ENCODE results near the gene PAF1. TPM values are rescaled to one million over a fixed set of nuclear protein-coding genes. Genes with fewer than 3 reads are reported as not detected.

PAF1 gene
- total RNA-seq, 1 experiment from 2014 or later: 53.5 TPM

DNA sequence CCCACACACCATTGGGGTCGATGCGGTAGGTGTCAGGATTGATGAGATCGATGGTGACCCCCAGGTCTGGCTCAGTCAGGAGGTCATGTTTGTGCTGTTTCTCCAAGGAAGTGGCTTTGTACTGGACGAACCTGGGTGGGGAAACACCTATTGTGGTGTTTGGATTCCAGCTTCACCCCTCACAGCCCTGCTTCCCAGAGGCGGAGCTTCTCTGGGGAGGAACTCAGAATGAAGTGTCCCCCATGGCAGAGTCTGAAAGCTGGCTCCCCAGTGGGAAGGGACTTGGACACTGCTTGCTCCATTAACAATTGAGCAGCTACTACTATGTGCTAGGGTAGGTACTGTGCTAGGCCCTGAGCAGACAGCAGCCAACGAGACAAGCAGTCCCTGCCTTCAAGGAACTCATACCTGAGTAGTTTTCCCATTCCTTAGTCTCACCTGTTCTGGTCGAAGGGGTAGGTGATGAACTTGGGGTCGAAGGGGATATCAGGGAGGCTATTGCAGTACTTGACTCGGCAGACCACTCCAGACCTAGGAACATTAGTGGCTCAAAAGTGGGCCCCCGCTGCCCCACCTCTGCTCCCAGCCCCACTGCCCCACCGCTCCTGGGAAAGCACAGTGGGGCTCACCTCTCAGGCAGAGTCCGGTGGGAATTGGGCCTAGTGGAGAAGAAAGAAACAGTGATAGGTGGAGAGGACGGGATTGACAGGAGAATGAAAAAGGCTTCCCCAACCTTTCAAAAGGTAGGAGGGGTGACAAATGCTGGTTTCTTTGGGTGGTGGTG is 1.1 kb downstream of the PAF1 start (continued):
- TF ChIP-seq TCF7L2 (IDR thresholded peaks at IDR 0.05; ENCODE audit: borderline replicate concordance, extremely low read depth, insufficient read depth, insufficient read length) (no peak), RAD21 (IDR thresholded peaks at IDR 0.05; ENCODE audit: low read depth) (no peak), EZH2phosphoT487 (IDR thresholded peaks at IDR 0.05; ENCODE audit: borderline replicate concordance) (no peak), ZNF274 (IDR thresholded peaks at IDR 0.05; ENCODE audit: low read depth, low read length) (no peak), CEBPB (IDR thresholded peaks at IDR 0.05; ENCODE audit: low read depth) (no peak), ZFX (IDR thresholded peaks at IDR 0.05) (no peak), SP1 (IDR thresholded peaks at IDR 0.05; ENCODE audit: low read depth) (no peak), YY1 (IDR thresholded peaks at IDR 0.05; ENCODE audit: extremely low read depth, insufficient replicate concordance, low read depth, low read length) (no peak)

DNA sequence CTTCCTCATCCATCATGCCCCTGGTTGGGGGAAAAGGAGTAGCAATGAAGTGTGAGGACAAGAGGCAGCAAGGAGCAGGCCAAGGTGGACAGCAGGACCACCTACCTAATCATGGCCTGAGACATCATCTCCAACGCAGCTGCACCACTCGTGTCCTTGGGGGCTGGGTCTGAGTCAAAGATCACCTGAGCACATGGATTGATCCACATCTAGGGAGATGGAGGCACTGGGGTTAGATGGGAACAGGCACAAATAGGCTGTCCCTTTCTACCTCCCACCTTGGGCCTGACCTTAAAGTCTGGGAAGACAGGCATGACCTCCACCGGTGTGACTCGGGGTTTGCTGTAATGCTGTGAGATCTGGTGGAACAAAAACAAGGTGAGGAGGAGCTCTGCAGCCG is 2.2 kb downstream of the PAF1 start:
- H3K9ac ChIP-seq (ENCODE audit: low read length): no peak overlapping the region
- DNase-seq (ENCODE audit: low read depth, low spot score) (no peak), ATAC-seq (no peak)
- RAD21 ChIA-PET (ENCODE audit: low non-redundant PET in 1 of 2, low total read pairs in 2 of 2, uncharacterized antibody in 2 of 2, unreplicated experiment in 2 of 2): no interaction called here
- CTCF ChIA-PET: no interaction called here
- H3K79me2 ChIP-seq (ENCODE audit: insufficient read depth, low read length): peaks cover 38% of the 10 kb centered on the region
- no TSS peak for BruUV-seq (replicated peaks)
- intact Hi-C loops (cut with micrococcal nuclease): no loop called here
- H3K27me3 ChIP-seq (ENCODE audit: insufficient read depth, low read length): no peaks in the 10 kb centered on the region
- H4K20me1 ChIP-seq (ENCODE audit: insufficient read depth): no peaks in the 10 kb centered on the region
- POLR2A ChIA-PET: no interaction called here
- no peak for TF ChIP-seq SRF (IDR thresholded peaks at IDR 0.05; ENCODE audit: low read depth)
- no peak for TF ChIP-seq ZFX (IDR thresholded peaks at IDR 0.05)
- no peak for TF ChIP-seq SIN3A (IDR thresholded peaks at IDR 0.05; ENCODE audit: low read depth)
- no peak for TF ChIP-seq FOSL1 (IDR thresholded peaks at IDR 0.05; ENCODE audit: low read depth)
- TF ChIP-seq, protein P1, sequence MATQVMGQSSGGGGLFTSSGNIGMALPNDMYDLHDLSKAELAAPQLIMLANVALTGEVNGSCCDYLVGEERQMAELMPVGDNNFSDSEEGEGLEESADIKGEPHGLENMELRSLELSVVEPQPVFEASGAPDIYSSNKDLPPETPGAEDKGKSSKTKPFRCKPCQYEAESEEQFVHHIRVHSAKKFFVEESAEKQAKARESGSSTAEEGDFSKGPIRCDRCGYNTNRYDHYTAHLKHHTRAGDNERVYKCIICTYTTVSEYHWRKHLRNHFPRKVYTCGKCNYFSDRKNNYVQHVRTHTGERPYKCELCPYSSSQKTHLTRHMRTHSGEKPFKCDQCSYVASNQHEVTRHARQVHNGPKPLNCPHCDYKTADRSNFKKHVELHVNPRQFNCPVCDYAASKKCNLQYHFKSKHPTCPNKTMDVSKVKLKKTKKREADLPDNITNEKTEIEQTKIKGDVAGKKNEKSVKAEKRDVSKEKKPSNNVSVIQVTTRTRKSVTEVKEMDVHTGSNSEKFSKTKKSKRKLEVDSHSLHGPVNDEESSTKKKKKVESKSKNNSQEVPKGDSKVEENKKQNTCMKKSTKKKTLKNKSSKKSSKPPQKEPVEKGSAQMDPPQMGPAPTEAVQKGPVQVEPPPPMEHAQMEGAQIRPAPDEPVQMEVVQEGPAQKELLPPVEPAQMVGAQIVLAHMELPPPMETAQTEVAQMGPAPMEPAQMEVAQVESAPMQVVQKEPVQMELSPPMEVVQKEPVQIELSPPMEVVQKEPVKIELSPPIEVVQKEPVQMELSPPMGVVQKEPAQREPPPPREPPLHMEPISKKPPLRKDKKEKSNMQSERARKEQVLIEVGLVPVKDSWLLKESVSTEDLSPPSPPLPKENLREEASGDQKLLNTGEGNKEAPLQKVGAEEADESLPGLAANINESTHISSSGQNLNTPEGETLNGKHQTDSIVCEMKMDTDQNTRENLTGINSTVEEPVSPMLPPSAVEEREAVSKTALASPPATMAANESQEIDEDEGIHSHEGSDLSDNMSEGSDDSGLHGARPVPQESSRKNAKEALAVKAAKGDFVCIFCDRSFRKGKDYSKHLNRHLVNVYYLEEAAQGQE (IDR thresholded peaks at IDR 0.05; ENCODE audit: low read depth): no peak
- TF ChIP-seq, protein P2, sequence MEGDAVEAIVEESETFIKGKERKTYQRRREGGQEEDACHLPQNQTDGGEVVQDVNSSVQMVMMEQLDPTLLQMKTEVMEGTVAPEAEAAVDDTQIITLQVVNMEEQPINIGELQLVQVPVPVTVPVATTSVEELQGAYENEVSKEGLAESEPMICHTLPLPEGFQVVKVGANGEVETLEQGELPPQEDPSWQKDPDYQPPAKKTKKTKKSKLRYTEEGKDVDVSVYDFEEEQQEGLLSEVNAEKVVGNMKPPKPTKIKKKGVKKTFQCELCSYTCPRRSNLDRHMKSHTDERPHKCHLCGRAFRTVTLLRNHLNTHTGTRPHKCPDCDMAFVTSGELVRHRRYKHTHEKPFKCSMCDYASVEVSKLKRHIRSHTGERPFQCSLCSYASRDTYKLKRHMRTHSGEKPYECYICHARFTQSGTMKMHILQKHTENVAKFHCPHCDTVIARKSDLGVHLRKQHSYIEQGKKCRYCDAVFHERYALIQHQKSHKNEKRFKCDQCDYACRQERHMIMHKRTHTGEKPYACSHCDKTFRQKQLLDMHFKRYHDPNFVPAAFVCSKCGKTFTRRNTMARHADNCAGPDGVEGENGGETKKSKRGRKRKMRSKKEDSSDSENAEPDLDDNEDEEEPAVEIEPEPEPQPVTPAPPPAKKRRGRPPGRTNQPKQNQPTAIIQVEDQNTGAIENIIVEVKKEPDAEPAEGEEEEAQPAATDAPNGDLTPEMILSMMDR (IDR thresholded peaks at IDR 0.05 in 2 of 3, conservative IDR thresholded peaks at IDR 0.05 in 1 of 3; ENCODE audit: borderline replicate concordance in 1 of 3, insufficient read depth in 1 of 3, low read depth in 2 of 3, low read length in 2 of 3): no peak
- TF ChIP-seq ELF1 (IDR thresholded peaks at IDR 0.05; ENCODE audit: borderline replicate concordance, low read depth): no peak
- no peak for TF ChIP-seq EZH2phosphoT487 (IDR thresholded peaks at IDR 0.05; ENCODE audit: borderline replicate concordance)
- no peak for TF ChIP-seq YY1 (IDR thresholded peaks at IDR 0.05; ENCODE audit: extremely low read depth, insufficient replicate concordance, low read depth, low read length)
- no peaks in the 10 kb centered on the region for H3K9me3 ChIP-seq (ENCODE audit: control insufficient read depth in 1 of 2, insufficient read depth in 1 of 2, low read depth in 1 of 2, low read length in 2 of 2)
- H2AFZ ChIP-seq (ENCODE audit: low read depth, low read length, poor library complexity, severe bottlenecking): no peak overlapping the region
- H3K4me1 ChIP-seq (ENCODE audit: control insufficient read depth in 1 of 2, insufficient read depth in 2 of 2, low read length in 2 of 2): peaks cover 14% of the 10 kb centered on the region in 2 experiments
- H3K27ac ChIP-seq (ENCODE audit: low read depth, low read length): no peak overlapping the region
- H3K9me2 ChIP-seq (ENCODE audit: insufficient read depth): no peaks in the 10 kb centered on the region
- no peak overlapping the region for H3K4me3 ChIP-seq (replicated peaks in 1 of 2; ENCODE audit: low read depth in 1 of 2, low read length in 2 of 2)
- peaks cover 32 to 38% of the 10 kb centered on the region in 2 experiments; a peak in 3 of 4 replicates for H3K36me3 ChIP-seq (ENCODE audit: control insufficient read depth in 1 of 2, insufficient read depth in 2 of 2, low read length in 2 of 2)
- no peak overlapping the region for H3K4me2 ChIP-seq (ENCODE audit: low read length)
